H9 (cell line): Measurements from ENCODE around the gene ASTN2. TPM values are rescaled to one million over a fixed set of nuclear protein-coding genes. Genes with fewer than 3 reads are reported as not detected.
A peak's percentile ranks its signal among the peaks of the same experiment; 100 is the strongest.

Source experiments
- DNase-seq: peaks from one replicate; pipeline ENCODE4 v3.0.0-alpha.2; 2017
- H2AFZ ChIP-seq: one replicate; pipeline ENCODE4 v1.6.1; 2013; ENCODE audit warnings: mild to moderate bottlenecking, low read length, control low read depth, moderate library complexity
- H2AK5ac ChIP-seq: 2 replicates; pipeline ENCODE4 v1.6.1; 2013; ENCODE audit warnings: low read length, control low read depth, mixed read lengths; ENCODE audit not compliant: insufficient read length
- H2BK120ac ChIP-seq: one replicate; pipeline ENCODE4 v1.6.1; 2013; ENCODE audit warnings: low read depth, mild to moderate bottlenecking, low read length, control low read depth, inconsistent platforms; ENCODE audit not compliant: poor library complexity, severe bottlenecking
- H2BK12ac ChIP-seq: 2 replicates; pipeline ENCODE4 v1.6.1; 2013; ENCODE audit warnings: low read length, control low read depth, mixed read lengths, low read depth; ENCODE audit not compliant: insufficient read length
- H2BK15ac ChIP-seq: 2 replicates; pipeline ENCODE4 v1.6.1; 2013; ENCODE audit warnings: low read depth, low read length, control low read depth
- H2BK20ac ChIP-seq: one replicate; pipeline ENCODE4 v1.6.1; 2013; ENCODE audit warnings: low read depth, mild to moderate bottlenecking, low read length, control low read depth, inconsistent platforms; ENCODE audit not compliant: poor library complexity, severe bottlenecking
- H2BK5ac ChIP-seq: 2 replicates; pipeline ENCODE4 v1.6.1; 2013; ENCODE audit warnings: low read length, control low read depth, mixed read lengths; ENCODE audit not compliant: insufficient read length
- H3K14ac ChIP-seq: 2 replicates; pipeline ENCODE4 v1.6.1; 2013; ENCODE audit warnings: low read length, control low read depth; ENCODE audit not compliant: insufficient read depth
- H3K18ac ChIP-seq: 2 replicates; pipeline ENCODE4 v1.6.1; 2013; ENCODE audit warnings: low read depth, mild to moderate bottlenecking, mixed read lengths, low read length, control low read depth; ENCODE audit not compliant: insufficient read length
- H3K23ac ChIP-seq: 2 replicates; pipeline ENCODE4 v1.6.1; 2013; ENCODE audit warnings: low read length, control low read depth, mixed read lengths, low read depth; ENCODE audit not compliant: insufficient read length
- H3K23me2 ChIP-seq: 2 replicates; pipeline ENCODE4 v1.6.1; 2013; ENCODE audit warnings: low read depth, mild to moderate bottlenecking, mixed read lengths, low read length, control low read depth; ENCODE audit not compliant: insufficient read length, poor library complexity, severe bottlenecking
- H3K27ac ChIP-seq: 2 replicates; pipeline ENCODE4 v1.5.1; 2013; ENCODE audit warnings: low read length, control low read depth, mixed read lengths, low read depth; ENCODE audit not compliant: insufficient read length
- H3K27me3 ChIP-seq: 2 replicates; pipeline ENCODE4 v1.6.1; 2013; ENCODE audit warnings: low read length, control low read depth, inconsistent platforms; ENCODE audit not compliant: insufficient read depth
- H3K4ac ChIP-seq: 2 replicates; pipeline ENCODE4 v1.6.1; 2013; ENCODE audit warnings: low read depth, mild to moderate bottlenecking, control low read depth, inconsistent platforms, low read length, moderate library complexity
- H3K4me1 ChIP-seq: 2 replicates; pipeline ENCODE4 v1.6.1; 2013; ENCODE audit warnings: low read length, control low read depth, inconsistent platforms; ENCODE audit not compliant: insufficient read depth
- H3K4me2 ChIP-seq: 2 replicates; pipeline ENCODE4 v1.6.1; 2013; ENCODE audit warnings: low read length, control low read depth, mixed read lengths; ENCODE audit not compliant: insufficient read length, insufficient read depth
- H3K56ac ChIP-seq: 2 replicates; pipeline ENCODE4 v1.6.1; 2013; ENCODE audit warnings: low read depth, mild to moderate bottlenecking, mixed read lengths, low read length, control low read depth; ENCODE audit not compliant: insufficient read length
- H3K79me1 ChIP-seq: 2 replicates; pipeline ENCODE4 v1.6.1; 2013; ENCODE audit warnings: low read depth, mild to moderate bottlenecking, moderate library complexity, low read length, control low read depth, inconsistent platforms; ENCODE audit not compliant: insufficient read depth, poor library complexity, severe bottlenecking
- H3K79me2 ChIP-seq: 2 replicates; pipeline ENCODE4 v1.6.1; 2013; ENCODE audit warnings: low read length, control low read depth, inconsistent platforms; ENCODE audit not compliant: insufficient read depth
- H3K9ac ChIP-seq: 2 replicates; pipeline ENCODE4 v1.6.1; 2013; ENCODE audit warnings: low read length, control low read depth, mixed read lengths; ENCODE audit not compliant: insufficient read length; ENCODE audit errors: extremely low read depth
- H3K9me3 ChIP-seq: one replicate; pipeline ENCODE4 v1.6.1; 2013; ENCODE audit warnings: low read depth, low read length, inconsistent platforms; ENCODE audit not compliant: control insufficient read depth
- H3T11ph ChIP-seq: one replicate; pipeline ENCODE4 v1.6.1; 2013; ENCODE audit warnings: mild to moderate bottlenecking, low read length, control low read depth, inconsistent platforms
- H4K20me1 ChIP-seq: one replicate; pipeline ENCODE4 v1.6.1; 2013; ENCODE audit not compliant: control insufficient read depth, insufficient read length, insufficient read depth
- H4K5ac ChIP-seq: 2 replicates; pipeline ENCODE4 v1.6.1; 2013; ENCODE audit warnings: low read depth, mild to moderate bottlenecking, mixed read lengths, low read length, control low read depth; ENCODE audit not compliant: insufficient read length
- H4K8ac ChIP-seq: replicated peaks from 2 replicates; pipeline ENCODE4 v1.6.1; 2013; ENCODE audit warnings: low read length, control low read depth, mixed read lengths, low read depth; ENCODE audit not compliant: insufficient read length
- H4K91ac ChIP-seq: 2 replicates; pipeline ENCODE4 v1.6.1; 2013; ENCODE audit warnings: low read depth, mild to moderate bottlenecking, moderate library complexity, mixed read lengths, low read length, control low read depth; ENCODE audit not compliant: insufficient read length
- H3K27ac Mint-ChIP-seq, 3 experiments: 2 replicates in 2 of 3; 3 replicates in 1 of 3; pipeline ENCODE4 v1.8.0; 2020 to 2021; ENCODE audit warnings: mixed read lengths in 3 of 3, mild to moderate bottlenecking in 1 of 3, moderate library complexity in 1 of 3
- H3K27me3 Mint-ChIP-seq: 2 replicates; pipeline ENCODE4 v1.8.0; 2021; ENCODE audit warnings: low read depth, mild to moderate bottlenecking, moderate library complexity, mixed read lengths
- H3K36me3 Mint-ChIP-seq, 3 experiments: 2 replicates in 2 of 3; 3 replicates in 1 of 3; pipeline ENCODE4 v1.8.0; 2020 to 2021; ENCODE audit warnings: low read depth in 3 of 3, mixed read lengths in 3 of 3; ENCODE audit not compliant: insufficient read depth in 1 of 3
- H3K4me1 Mint-ChIP-seq, 2 experiments: 2 replicates each; pipeline ENCODE4 v1.8.0; 2020; ENCODE audit warnings: mixed read lengths in 2 of 2
- H3K4me3 Mint-ChIP-seq, 2 experiments: 2 replicates in 1 of 2; 3 replicates in 1 of 2; pipeline ENCODE4 v1.8.0; 2020 to 2021; ENCODE audit warnings: mild to moderate bottlenecking in 2 of 2, mixed read lengths in 2 of 2, moderate library complexity in 1 of 2
- H3K9me3 Mint-ChIP-seq, 2 experiments: 2 replicates in 1 of 2; 3 replicates in 1 of 2; pipeline ENCODE4 v1.8.0; 2020; ENCODE audit warnings: mild to moderate bottlenecking in 2 of 2, mixed read lengths in 2 of 2, moderate library complexity in 1 of 2
- CTCF ChIP-seq: fragments of 200-600 bp; sonication (generic); conservative IDR thresholded peaks from 3 replicates; pipeline ENCODE4 v1.8.0; 2021; ENCODE audit warnings: antibody characterized with exemption, mild to moderate bottlenecking
- WGBS: extraction: QIAGEN DNeasy Blood & Tissue Kit; methylation state at CpG from one replicate; pipeline ENCODE4 v1.1.7; 2013; ENCODE audit warnings: missing lambda C conversion rate, low lambda C conversion rate, mixed read lengths; ENCODE audit not compliant: insufficient read length; ENCODE audit errors: extremely low coverage; 5-methylcytosine and 5-hydroxymethylcytosine counted together
- total RNA-seq: library from RNA; stranded (reverse); gene quantifications from 2 replicates; pipeline ENCODE4 v1.2.1, GENCODE V29; 2021

Gene ASTN2
- total RNA-seq, 1 experiment from 2014 or later = 9.7 TPM

GRCh38 chr9:117412841-117413240, 2.0 kb downstream of the ASTN2 start:
- Histone ChIP-seq H4K8ac (no peak overlapping the region), H2BK120ac (no peak overlapping the region), H3K56ac (no peak overlapping the region), H3K23me2 (peaks cover 21% of the 10 kb centered on the region), H3K9ac (no peak overlapping the region), H3K4me2 (peak overlapping the region; percentile 73), H2BK5ac (no peak overlapping the region), H3K4me1 (0 out of 2 replicates have a peak, but pooled peaks cover 2% of the 10 kb centered on the region), H3K4ac (no peak overlapping the region), H3K27me3 (peaks cover 43% of the 10 kb centered on the region), H2AK5ac (no peak overlapping the region), H3K9me3 (no peaks in the 10 kb centered on the region), H2BK15ac (no peak overlapping the region), H3K14ac (no peak overlapping the region), H2AFZ (no peak overlapping the region), H2BK12ac (no peak overlapping the region), H4K5ac (no peak overlapping the region), H4K91ac (no peak overlapping the region), H3K79me2 (no peaks in the 10 kb centered on the region), H4K20me1 (no peaks in the 10 kb centered on the region), H3K79me1 (no peaks in the 10 kb centered on the region), H3K23ac (no peak overlapping the region), H3T11ph (no peak overlapping the region), H3K27ac (no peak overlapping the region), H2BK20ac (no peak overlapping the region), H3K18ac (no peak overlapping the region)
- H3K27me3 Mint-ChIP-seq = peaks cover 35% of the 10 kb centered on the region
- H3K4me3 Mint-ChIP-seq = peak overlapping the region in 1 of 2 experiments; percentile 91; a peak in 4 of 5 replicates
- no peak for DNase-seq
- H3K36me3 Mint-ChIP-seq = peaks cover 0 to 4% (median 0%) of the 10 kb centered on the region in 3 experiments; a peak in 2 of 7 replicates
- peaks cover 19 to 28% of the 10 kb centered on the region in 2 experiments for H3K4me1 Mint-ChIP-seq
- H3K27ac Mint-ChIP-seq = no peak overlapping the region
- no peak for TF ChIP-seq CTCF
- no CpG with 5 or more reads among the region's 24 CpGs for WGBS
- no peaks in the 10 kb centered on the region; a peak in 1 of 5 replicates for H3K9me3 Mint-ChIP-seq
